Measurements from ENCODE around the gene REM2.
"Not testable (repeated sequence)": the region's sequence is repeated elsewhere in the genome, so short reads cannot be mapped to it uniquely, and the experiment has no call there.

The REM2 gene

GRCh38 chr14:22849212-22849819, 33.7 kb upstream of the REM2 start:
- no peak for DNase-seq

- no peak for DNase-seq
Measured at GRCh38 chr14:22850944-22851764, 31.9 kb upstream of the REM2 start.

- DNase-seq: not testable (repeated sequence)
Measured at GRCh38 chr14:22852178-22852577, 30.8 kb upstream of the REM2 start.

GRCh38 chr14:22852599-22852939, 30.5 kb upstream of the REM2 start:
- DNase-seq: no peak

GRCh38 chr14:22852940-22853767, 29.9 kb upstream of the REM2 start:
- DNase-seq: peak; percentile 20

- not testable (repeated sequence) for DNase-seq
Measured at GRCh38 chr14:22854296-22854695, 28.7 kb upstream of the REM2 start.

GRCh38 chr14:22854963-22855724, 27.9 kb upstream of the REM2 start:
- DNase-seq: no peak

GRCh38 chr14:22856428-22856827, 26.6 kb upstream of the REM2 start:
- no peak for DNase-seq

- not testable (repeated sequence) for DNase-seq
Measured at GRCh38 chr14:22860377-22860776, 22.6 kb upstream of the REM2 start.

- no peak for DNase-seq
Measured at GRCh38 chr14:22861651-22862050, 21.4 kb upstream of the REM2 start.

- DNase-seq: no peak
Measured at GRCh38 chr14:22864979-22865378, 18.0 kb upstream of the REM2 start.

- DNase-seq: no peak
Measured at GRCh38 chr14:22865424-22866405, 17.3 kb upstream of the REM2 start.

GRCh38 chr14:22866874-22867273, 16.1 kb upstream of the REM2 start:
- DNase-seq: no peak

GRCh38 chr14:22870811-22871223, 12.2 kb upstream of the REM2 start:
- peak; percentile 13 for DNase-seq

GRCh38 chr14:22871224-22872032, 11.6 kb upstream of the REM2 start, which contains the start of gene LRP10:
LRP10 (plus strand) TSS chr14:22871740; CDS start chr14:22872304, 564 bp downstream.
- DNase-seq: no peak

- DNase-seq: no peak
Measured at GRCh38 chr14:22872033-22872832, 10.8 kb upstream of the REM2 start.

GRCh38 chr14:22872833-22873520, 10.0 kb upstream of the REM2 start:
- no peak for DNase-seq

GRCh38 chr14:22875003-22875747, 7.8 kb upstream of the REM2 start:
- DNase-seq: no peak

Measured in SIG-M5 (cell line).